Large intestine (tissue), 12 donors: ENCODE data around the gene ABHD13. TPM values are rescaled to one million over a fixed set of nuclear protein-coding genes. Genes with fewer than 3 reads are reported as not detected.

ENCODE experiments used
- DNase-seq, 2 donors: peaks; one replicate each; pipeline versions ENCODE4 v3.0.0 to v3.0.0-alpha.2; 2013
- H3K27ac ChIP-seq: one replicate; pipeline ENCODE4 v1.5.1; 2013; ENCODE audit warnings: low read length
- H3K27me3 ChIP-seq: 2 replicates; pipeline ENCODE4 v1.6.1; 2013; ENCODE audit warnings: low read length; ENCODE audit not compliant: control insufficient read depth, insufficient read depth
- H3K36me3 ChIP-seq: 2 replicates; pipeline ENCODE4 v1.6.1; 2013; ENCODE audit warnings: low read length; ENCODE audit not compliant: control insufficient read depth, insufficient read depth
- H3K4me1 ChIP-seq: one replicate; pipeline ENCODE4 v1.6.1; 2013; ENCODE audit warnings: low read length; ENCODE audit not compliant: control insufficient read depth, insufficient read depth
- H3K4me3 ChIP-seq: one replicate; pipeline ENCODE4 v1.5.1; 2013; ENCODE audit warnings: low read length
- H3K9me3 ChIP-seq: one replicate; pipeline ENCODE4 v1.6.1; 2013; ENCODE audit warnings: mild to moderate bottlenecking, low read depth, low read length, moderate library complexity; ENCODE audit not compliant: control insufficient read depth
- whole genome bisulfite sequencing: methylation state at CpG from one replicate; pipeline ENCODE4 v1.1.5; 2013; ENCODE audit warnings: low lambda C conversion rate; ENCODE audit not compliant: insufficient coverage; 5-methylcytosine and 5-hydroxymethylcytosine counted together
- long read RNA-seq, 11 donors: transcript quantifications; one replicate each; lab custom pipeline, GENCODE V29; 2026
- polyA plus RNA-seq: library from polyadenylated mRNA; unstranded; fragments of 120-200 nt; gene quantifications from one replicate; pipeline ENCODE4 v1.2.1, GENCODE V29; 2013

Gene ABHD13
- 12.9 TPM for polyA plus RNA-seq
- long read RNA-seq, donor 1, full-length matches to known transcripts: 6 of 6 reads
- long read RNA-seq, donor 1, partial matches to known transcripts: 0 of 6 reads
- long read RNA-seq, donor 1, other reads (novel, unspliced or antisense): 0 of 6 reads
- long read RNA-seq, donor 2, full-length matches to known transcripts: 13 of 13 reads
- long read RNA-seq, donor 2, partial matches to known transcripts: 0 of 13 reads
- long read RNA-seq, donor 2, other reads (novel, unspliced or antisense): 0 of 13 reads
- long read RNA-seq, donor 3: 0 reads
- long read RNA-seq, donor 4, full-length matches to known transcripts: 1 of 1 reads
- long read RNA-seq, donor 4, partial matches to known transcripts: 0 of 1 reads
- long read RNA-seq, donor 4, other reads (novel, unspliced or antisense): 0 of 1 reads
- long read RNA-seq, donor 5, full-length matches to known transcripts: 7 of 7 reads
- long read RNA-seq, donor 5, partial matches to known transcripts: 0 of 7 reads
- long read RNA-seq, donor 5, other reads (novel, unspliced or antisense): 0 of 7 reads
- long read RNA-seq, donor 6, full-length matches to known transcripts: 11 of 11 reads
- long read RNA-seq, donor 6, partial matches to known transcripts: 0 of 11 reads
- long read RNA-seq, donor 6, other reads (novel, unspliced or antisense): 0 of 11 reads
- long read RNA-seq, donor 7, full-length matches to known transcripts: 7 of 7 reads
- long read RNA-seq, donor 7, partial matches to known transcripts: 0 of 7 reads
- long read RNA-seq, donor 7, other reads (novel, unspliced or antisense): 0 of 7 reads
- long read RNA-seq, donor 8, full-length matches to known transcripts: 8 of 8 reads
- long read RNA-seq, donor 8, partial matches to known transcripts: 0 of 8 reads
- long read RNA-seq, donor 8, other reads (novel, unspliced or antisense): 0 of 8 reads
- long read RNA-seq, donor 9, full-length matches to known transcripts: 7 of 7 reads
- long read RNA-seq, donor 9, partial matches to known transcripts: 0 of 7 reads
- long read RNA-seq, donor 9, other reads (novel, unspliced or antisense): 0 of 7 reads
- long read RNA-seq, donor 10, full-length matches to known transcripts: 14 of 14 reads
- long read RNA-seq, donor 10, partial matches to known transcripts: 0 of 14 reads
- long read RNA-seq, donor 10, other reads (novel, unspliced or antisense): 0 of 14 reads
- long read RNA-seq, donor 11, full-length matches to known transcripts: 3 of 3 reads
- long read RNA-seq, donor 11, partial matches to known transcripts: 0 of 3 reads
- long read RNA-seq, donor 11, other reads (novel, unspliced or antisense): 0 of 3 reads

GRCh38 chr13:108218044-108218974, at the start of gene ABHD13:
ABHD13 (plus strand) TSS chr13:108218392; CDS start chr13:108229219, 10,827 bp downstream.
- DNase-seq: peak; percentile 88 to 97
- peak within 1 kb of the TSS; percentile 83 for H3K27ac ChIP-seq
- no peaks in the 10 kb centered on the region for H3K27me3 ChIP-seq
- H3K4me3 ChIP-seq: peak within 1 kb of the TSS; percentile 76
- no peaks in the 10 kb centered on the region for H3K9me3 ChIP-seq
- H3K4me1 ChIP-seq: peaks cover 7% of the 10 kb centered on the region
- H3K36me3 ChIP-seq: no peaks in the 10 kb centered on the region
- no CpG with 5 or more reads among the region's 93 CpGs for WGBS

- H3K9me3 ChIP-seq: no peaks in the 10 kb centered on the region
- no peaks in the 10 kb centered on the region for H3K36me3 ChIP-seq
- no peak for DNase-seq
- H3K4me1 ChIP-seq: no peaks in the 10 kb centered on the region
- H3K27me3 ChIP-seq: no peaks in the 10 kb centered on the region
- no peak overlapping the region for H3K27ac ChIP-seq
- H3K4me3 ChIP-seq: no peak overlapping the region
- no CpG with 5 or more reads among the region's 3 CpGs for WGBS
Measured at GRCh38 chr13:108168929-108169328, 49.3 kb upstream of the ABHD13 start.

GRCh38 chr13:108176685-108177274, 41.4 kb upstream of the ABHD13 start:
- H3K36me3 ChIP-seq: no peaks in the 10 kb centered on the region
- no peaks in the 10 kb centered on the region for H3K9me3 ChIP-seq
- DNase-seq: no peak
- H3K27ac ChIP-seq: no peak overlapping the region
- no peak overlapping the region for H3K4me3 ChIP-seq
- no peaks in the 10 kb centered on the region for H3K4me1 ChIP-seq
- 100% methylated on average over 1 of the region's 8 CpGs for WGBS
- no peaks in the 10 kb centered on the region for H3K27me3 ChIP-seq

DNA sequence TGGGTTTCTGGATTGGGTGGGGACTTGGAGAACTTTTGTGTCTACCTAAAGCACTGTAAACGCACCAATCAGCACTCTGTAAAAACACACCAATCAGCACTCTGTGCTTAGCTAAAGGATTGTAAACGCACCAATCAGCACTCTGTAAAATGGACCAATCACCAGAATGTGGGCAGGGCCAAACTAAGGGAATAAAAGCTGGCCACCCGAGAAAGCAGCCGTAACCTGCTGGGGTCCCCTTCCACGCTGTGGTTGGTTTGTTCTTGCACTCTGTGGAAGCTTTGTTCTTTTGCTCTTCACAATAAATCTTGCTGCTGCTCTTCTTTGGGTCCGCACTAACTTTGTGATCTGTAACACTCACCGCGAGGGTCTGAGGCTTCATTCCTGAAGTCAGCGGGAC, 40.1 kb upstream of the ABHD13 start:
- Histone ChIP-seq H3K27me3 (no peaks in the 10 kb centered on the region), H3K4me1 (no peaks in the 10 kb centered on the region), H3K27ac (no peak overlapping the region), H3K9me3 (no peaks in the 10 kb centered on the region), H3K4me3 (no peak overlapping the region), H3K36me3 (no peaks in the 10 kb centered on the region)
- DNase-seq: no peak
- WGBS: no CpG with 5 or more reads among the region's 9 CpGs

- no peaks in the 10 kb centered on the region for H3K27me3 ChIP-seq
- H3K4me1 ChIP-seq: no peaks in the 10 kb centered on the region
- no peaks in the 10 kb centered on the region for H3K9me3 ChIP-seq
- H3K4me3 ChIP-seq: no peak overlapping the region
- H3K27ac ChIP-seq: no peak overlapping the region
- no CpG with 5 or more reads among the region's 3 CpGs for WGBS
- DNase-seq: no peak
- no peaks in the 10 kb centered on the region for H3K36me3 ChIP-seq
Measured at GRCh38 chr13:108182652-108183051, 35.5 kb upstream of the ABHD13 start.

DNA sequence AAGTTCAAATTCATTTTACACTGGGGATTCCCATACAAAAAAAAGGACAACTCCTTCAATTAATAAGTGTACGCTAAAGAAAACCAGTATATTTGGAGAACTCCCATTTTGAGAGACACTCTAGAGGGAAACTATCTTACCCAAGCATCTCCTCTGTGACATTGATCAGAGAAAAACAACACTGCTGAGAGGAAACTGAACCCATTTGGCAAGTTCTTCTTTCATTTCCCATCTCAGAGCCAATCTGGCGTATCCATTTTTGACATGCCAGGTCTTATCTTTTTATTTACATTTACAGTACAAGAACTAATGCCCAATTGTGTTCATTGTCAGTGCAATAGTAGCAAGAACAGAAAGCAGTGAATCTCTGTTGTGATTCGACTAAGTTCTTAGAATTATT, 33.0 kb upstream of the ABHD13 start:
- no peaks in the 10 kb centered on the region for H3K9me3 ChIP-seq
- H3K36me3 ChIP-seq: no peaks in the 10 kb centered on the region
- no peak for DNase-seq
- no peak overlapping the region for H3K4me3 ChIP-seq
- 100% methylated on average over 2 of the region's 3 CpGs for WGBS
- no peaks in the 10 kb centered on the region for H3K27me3 ChIP-seq
- H3K4me1 ChIP-seq: no peaks in the 10 kb centered on the region
- no peak overlapping the region for H3K27ac ChIP-seq

DNA sequence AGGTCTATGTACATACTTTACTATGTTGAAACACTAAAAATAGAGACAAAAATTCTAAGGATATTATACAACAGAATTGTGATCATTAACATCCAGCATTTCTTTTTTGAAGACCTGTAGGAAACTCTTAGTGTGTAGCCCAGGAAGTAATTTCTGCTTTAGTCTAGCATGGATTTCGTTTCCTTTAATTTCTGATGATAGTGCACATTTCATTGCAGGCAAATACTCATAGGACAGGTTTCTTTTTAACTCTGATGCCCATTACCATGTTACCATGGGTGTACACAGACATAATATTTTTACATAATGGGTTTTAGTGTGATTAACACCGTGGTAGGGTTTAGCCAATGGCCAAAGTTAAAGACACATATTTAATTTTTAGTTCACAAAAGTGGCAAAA, 29.9 kb upstream of the ABHD13 start:
- DNase-seq: no peak
- Histone ChIP-seq H3K27me3 (no peaks in the 10 kb centered on the region), H3K36me3 (no peaks in the 10 kb centered on the region), H3K9me3 (no peaks in the 10 kb centered on the region), H3K27ac (no peak overlapping the region), H3K4me3 (no peak overlapping the region), H3K4me1 (no peaks in the 10 kb centered on the region)
- 83% methylated on average over 1 of the region's 2 CpGs for WGBS

GRCh38 chr13:108190897-108191296, 27.3 kb upstream of the ABHD13 start:
- H3K27ac ChIP-seq: no peak overlapping the region
- H3K4me3 ChIP-seq: no peak overlapping the region
- whole genome bisulfite sequencing: no CpG with 5 or more reads among the region's 3 CpGs
- no peak for DNase-seq
- H3K4me1 ChIP-seq: no peaks in the 10 kb centered on the region
- peaks cover 17% of the 10 kb centered on the region for H3K9me3 ChIP-seq
- H3K27me3 ChIP-seq: no peaks in the 10 kb centered on the region
- no peaks in the 10 kb centered on the region for H3K36me3 ChIP-seq

GRCh38 chr13:108193806-108194205, 24.4 kb upstream of the ABHD13 start:
- no peaks in the 10 kb centered on the region for H3K36me3 ChIP-seq
- no peak overlapping the region for H3K4me3 ChIP-seq
- no peak for DNase-seq
- H3K4me1 ChIP-seq: no peaks in the 10 kb centered on the region
- no peak overlapping the region for H3K27ac ChIP-seq
- H3K9me3 ChIP-seq: peaks cover 18% of the 10 kb centered on the region
- H3K27me3 ChIP-seq: no peaks in the 10 kb centered on the region
